ENCODE data around the gene FBXW4.

The FBXW4 gene

GRCh38 chr10:101577121-101577871 is 117.7 kb downstream of the FBXW4 start:
- no peak for TF ChIP-seq TCF12 (IDR thresholded peaks at IDR 0.05; ENCODE audit: low read depth)
- TF ChIP-seq MAX (IDR thresholded peaks at IDR 0.05): no peak
- no peak for TF ChIP-seq FOXM1 (IDR thresholded peaks at IDR 0.05; ENCODE audit: borderline replicate concordance, low read depth)

- TF ChIP-seq REST (IDR thresholded peaks at IDR 0.05; ENCODE audit: low read depth) (no peak), EGR1 (IDR thresholded peaks at IDR 0.05) (no peak), NFIC (IDR thresholded peaks at IDR 0.05) (no peak), TAF1 (IDR thresholded peaks at IDR 0.05; ENCODE audit: low read depth) (no peak), FOXM1 (IDR thresholded peaks at IDR 0.05; ENCODE audit: borderline replicate concordance, low read depth) (no peak), YY1 (IDR thresholded peaks at IDR 0.05; ENCODE audit: low read depth) (no peak), TCF12 (IDR thresholded peaks at IDR 0.05; ENCODE audit: low read depth) (no peak), CEBPB (IDR thresholded peaks at IDR 0.05) (no peak), RAD21 (IDR thresholded peaks at IDR 0.05; ENCODE audit: low read depth) (no peak), MAX (IDR thresholded peaks at IDR 0.05) (no peak), USF1 (IDR thresholded peaks at IDR 0.05) (no peak), CREB1 (IDR thresholded peaks at IDR 0.05; ENCODE audit: low read depth) (no peak), EP300 (IDR thresholded peaks at IDR 0.05; ENCODE audit: borderline replicate concordance) (no peak), ZBTB7A (IDR thresholded peaks at IDR 0.05; ENCODE audit: low read depth) (no peak)
Measured at GRCh38 chr10:101576211-101576863, 118.6 kb downstream of the FBXW4 start.

GRCh38 chr10:101575580-101576210 is 119.3 kb downstream of the FBXW4 start:
- TF ChIP-seq YY1 (IDR thresholded peaks at IDR 0.05; ENCODE audit: low read depth) (no peak), EGR1 (IDR thresholded peaks at IDR 0.05) (no peak), MAX (IDR thresholded peaks at IDR 0.05) (no peak), REST (IDR thresholded peaks at IDR 0.05; ENCODE audit: low read depth) (no peak), FOXM1 (IDR thresholded peaks at IDR 0.05; ENCODE audit: borderline replicate concordance, low read depth) (no peak), NFIC (IDR thresholded peaks at IDR 0.05) (no peak), EP300 (IDR thresholded peaks at IDR 0.05; ENCODE audit: borderline replicate concordance) (no peak), RAD21 (IDR thresholded peaks at IDR 0.05; ENCODE audit: low read depth) (no peak), ZBTB7A (IDR thresholded peaks at IDR 0.05; ENCODE audit: low read depth) (no peak), TEAD4 (IDR thresholded peaks at IDR 0.05) (no peak), TAF1 (IDR thresholded peaks at IDR 0.05; ENCODE audit: low read depth) (no peak), CEBPB (IDR thresholded peaks at IDR 0.05) (no peak), USF1 (IDR thresholded peaks at IDR 0.05) (no peak), CREB1 (IDR thresholded peaks at IDR 0.05; ENCODE audit: low read depth) (no peak)

GRCh38 chr10:101575091-101575490 is 119.9 kb downstream of the FBXW4 start:
- TF ChIP-seq ZBTB7A (IDR thresholded peaks at IDR 0.05; ENCODE audit: low read depth): no peak
- TF ChIP-seq YY1 (IDR thresholded peaks at IDR 0.05; ENCODE audit: low read depth): 0 out of 2 replicates have a peak, but pooled peaks have one; percentile 5

GRCh38 chr10:101573885-101574753 is 120.9 kb downstream of the FBXW4 start:
- TF ChIP-seq REST (IDR thresholded peaks at IDR 0.05; ENCODE audit: low read depth): no peak
